GM18502 (cell line): ENCODE measurements around the gene KCNMA1.
A peak's percentile ranks its signal among the peaks of the same experiment; 100 is the strongest.

Experiments
- ATAC-seq: cut with Tn5 transposase; IDR thresholded peaks from one replicate; pipeline ENCODE4 v1.9.1; 2021; ENCODE audit warnings: mild to moderate bottlenecking; ENCODE audit not compliant: unreplicated experiment, poor library complexity

The KCNMA1 gene

GRCh38 chr10:77635402-77636227, 2.0 kb downstream of the KCNMA1 start:
- no peak for ATAC-seq

GRCh38 chr10:77634939-77635338, 2.7 kb downstream of the KCNMA1 start:
- no peak for ATAC-seq

- ATAC-seq = no peak
Observed at GRCh38 chr10:77633376-77633775, 4.2 kb downstream of the KCNMA1 start.

- no peak for ATAC-seq
Observed at GRCh38 chr10:77631241-77631640, 6.4 kb downstream of the KCNMA1 start.

- ATAC-seq = no peak
Observed at GRCh38 chr10:77630507-77630848, 7.1 kb downstream of the KCNMA1 start.

GRCh38 chr10:77629775-77630506, 7.7 kb downstream of the KCNMA1 start:
- no peak for ATAC-seq

GRCh38 chr10:77628906-77629730, 8.5 kb downstream of the KCNMA1 start:
- no peak for ATAC-seq

- ATAC-seq = no peak
Observed at GRCh38 chr10:77626266-77626935, 11.2 kb downstream of the KCNMA1 start.

- peak; percentile 38 for ATAC-seq
Observed at GRCh38 chr10:77625379-77625778, 12.2 kb downstream of the KCNMA1 start.

GRCh38 chr10:77622889-77623291, 14.7 kb downstream of the KCNMA1 start:
- ATAC-seq = peak; percentile 83

- ATAC-seq = no peak
Observed at GRCh38 chr10:77620731-77621130, 16.9 kb downstream of the KCNMA1 start.

- no peak for ATAC-seq
Observed at GRCh38 chr10:77619964-77620703, 17.5 kb downstream of the KCNMA1 start.

- ATAC-seq = no peak
Observed at GRCh38 chr10:77618117-77618516, 19.5 kb downstream of the KCNMA1 start.

GRCh38 chr10:77616766-77617165, 20.8 kb downstream of the KCNMA1 start:
- no peak for ATAC-seq

GRCh38 chr10:77614778-77615625, 22.6 kb downstream of the KCNMA1 start:
- ATAC-seq = no peak

GRCh38 chr10:77613476-77614130, 24.0 kb downstream of the KCNMA1 start:
- no peak for ATAC-seq

GRCh38 chr10:77611670-77612069, 25.9 kb downstream of the KCNMA1 start:
- no peak for ATAC-seq

GRCh38 chr10:77611221-77611620, 26.4 kb downstream of the KCNMA1 start:
- no peak for ATAC-seq
